Stimulated activated CD8-positive, alpha-beta memory T cell treated with anti-CD3 and anti-CD28 coated beads, Interleukin-15, amount 100 ng/mL, for 1 hour (primary cell): ENCODE measurements around the gene CTCF.

Source experiments
- DNase-seq: peaks from one replicate; pipeline ENCODE4 v3.0.0-alpha.2; 2020; ENCODE audit warnings: low read depth

The CTCF gene

DNA sequence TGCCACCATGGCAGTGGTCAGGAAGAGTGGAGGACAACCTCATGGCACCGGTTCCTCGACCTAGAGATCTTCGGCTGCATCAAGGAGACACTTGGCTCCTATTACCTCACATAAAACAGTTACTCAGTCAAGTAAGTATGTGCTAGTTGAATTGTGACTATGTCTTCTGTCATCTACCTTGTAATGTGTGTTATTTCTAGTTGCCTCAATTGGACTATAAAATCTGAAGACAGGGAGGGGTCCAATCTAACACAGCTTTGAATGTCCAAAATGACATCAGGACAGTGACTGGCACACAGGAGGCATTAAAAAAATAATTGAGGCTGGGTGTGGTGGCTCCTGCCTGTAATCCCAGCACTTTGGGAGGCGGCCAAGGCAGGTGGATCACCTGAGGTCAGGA is 121.4 kb downstream of the CTCF start:
- DNase-seq, result no peak

DNA sequence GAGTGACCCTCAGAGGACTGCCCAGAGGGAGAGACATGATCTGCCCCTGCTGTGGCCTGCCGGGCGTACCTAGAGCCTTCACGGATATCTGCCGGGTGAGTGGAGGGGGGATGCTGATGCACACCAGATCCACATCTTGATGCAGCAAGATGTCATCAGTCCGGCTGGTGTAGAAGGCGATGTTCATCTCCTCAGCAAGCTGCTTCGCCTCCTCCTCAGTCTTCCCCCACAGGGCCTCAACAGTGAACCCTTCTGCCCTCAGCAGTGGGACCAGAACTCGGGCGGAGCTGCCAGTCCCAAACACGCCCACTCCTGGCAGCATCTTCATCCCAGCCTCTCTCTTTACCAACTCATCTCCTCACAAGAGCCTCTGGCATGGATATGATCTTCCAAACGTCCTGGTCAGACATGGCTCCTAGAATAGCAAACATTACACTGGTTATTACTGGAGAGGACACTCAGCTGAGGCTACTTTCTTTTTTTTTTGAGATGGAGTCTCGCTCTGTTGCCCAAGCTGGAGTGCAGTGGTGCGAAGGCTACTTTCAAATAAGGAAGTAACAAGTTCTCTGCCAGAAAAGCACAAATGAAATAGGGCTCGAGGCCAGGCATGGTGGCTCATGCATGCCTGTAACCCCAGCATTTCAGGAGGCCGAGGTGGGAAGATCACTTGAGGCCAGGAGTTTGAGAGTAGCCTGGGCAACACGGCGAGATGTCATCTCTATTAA is 123.2 kb downstream of the CTCF start:
- DNase-seq, result no peak
